SU-DHL-6 (cell line): ENCODE data around the gene ABCB8.

Experiments
- EZH2phosphoT487 ChIP-seq: fragments of 200-600 bp; sonication (generic), shearing (Covaris generic); conservative IDR thresholded peaks from 2 replicates; pipeline ENCODE4 v1.6.1; 2018; ENCODE audit warnings: mild to moderate bottlenecking, antibody characterized with exemption, low read length, moderate library complexity, mixed read lengths
- TF ChIP-seq, protein P1 (sequence below): fragments of 200-600 bp; sonication (generic); IDR thresholded peaks from one replicate; pipeline ENCODE4 v1.5.1; 2017; ENCODE audit warnings: antibody characterized with exemption, mild to moderate bottlenecking, low read length, moderate library complexity; ENCODE audit not compliant: insufficient read depth, poor library complexity, severe bottlenecking

GRCh38 chr7:151095828-151096475 lies 67.7 kb downstream of the ABCB8 start:
- TF ChIP-seq, protein P1, sequence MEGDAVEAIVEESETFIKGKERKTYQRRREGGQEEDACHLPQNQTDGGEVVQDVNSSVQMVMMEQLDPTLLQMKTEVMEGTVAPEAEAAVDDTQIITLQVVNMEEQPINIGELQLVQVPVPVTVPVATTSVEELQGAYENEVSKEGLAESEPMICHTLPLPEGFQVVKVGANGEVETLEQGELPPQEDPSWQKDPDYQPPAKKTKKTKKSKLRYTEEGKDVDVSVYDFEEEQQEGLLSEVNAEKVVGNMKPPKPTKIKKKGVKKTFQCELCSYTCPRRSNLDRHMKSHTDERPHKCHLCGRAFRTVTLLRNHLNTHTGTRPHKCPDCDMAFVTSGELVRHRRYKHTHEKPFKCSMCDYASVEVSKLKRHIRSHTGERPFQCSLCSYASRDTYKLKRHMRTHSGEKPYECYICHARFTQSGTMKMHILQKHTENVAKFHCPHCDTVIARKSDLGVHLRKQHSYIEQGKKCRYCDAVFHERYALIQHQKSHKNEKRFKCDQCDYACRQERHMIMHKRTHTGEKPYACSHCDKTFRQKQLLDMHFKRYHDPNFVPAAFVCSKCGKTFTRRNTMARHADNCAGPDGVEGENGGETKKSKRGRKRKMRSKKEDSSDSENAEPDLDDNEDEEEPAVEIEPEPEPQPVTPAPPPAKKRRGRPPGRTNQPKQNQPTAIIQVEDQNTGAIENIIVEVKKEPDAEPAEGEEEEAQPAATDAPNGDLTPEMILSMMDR = no peak
- TF ChIP-seq EZH2phosphoT487 = no peak
